Natural killer cell (primary cell): ENCODE results near the gene C5orf22. TPM values are rescaled to one million over a fixed set of nuclear protein-coding genes. Genes with fewer than 3 reads are reported as not detected.
"Not testable (repeated sequence)": the region's sequence is repeated elsewhere in the genome, so short reads cannot be mapped to it uniquely, and the experiment has no call there.

Experiments used
- ATAC-seq, 3 donors: fragments of 150-1000 bp in 2 of 3; fragments of 200-7000 bp in 1 of 3; cut with Tn5 transposase; 1 replicate in 1 of 3; 2 replicates in 2 of 3; pipeline ENCODE4 v1.10.0; 2021; ENCODE audit warnings: mild to moderate bottlenecking in 2 of 3, moderate library complexity in 2 of 3
- DNase-seq, 2 donors: peaks; one replicate each; pipeline versions ENCODE4 v3.0.0 to v3.0.0-alpha.2; 2013 to 2021; ENCODE audit warnings: mixed read lengths in 1 of 2
- H3K27ac ChIP-seq: one replicate; pipeline ENCODE4 v1.5.1; 2013; ENCODE audit warnings: mild to moderate bottlenecking, low read length
- H3K27me3 ChIP-seq: one replicate; pipeline ENCODE4 v1.6.1; 2013; ENCODE audit warnings: low read length; ENCODE audit not compliant: control insufficient read depth, insufficient read depth
- H3K36me3 ChIP-seq: one replicate; pipeline ENCODE4 v1.6.1; 2013; ENCODE audit warnings: low read length; ENCODE audit not compliant: control insufficient read depth, insufficient read depth
- H3K4me1 ChIP-seq: one replicate; pipeline ENCODE4 v1.6.1; 2013; ENCODE audit warnings: low read length; ENCODE audit not compliant: control insufficient read depth, insufficient read depth
- H3K4me3 ChIP-seq: one replicate; pipeline ENCODE4 v1.5.1; 2013; ENCODE audit warnings: low read length
- H3K9me3 ChIP-seq: one replicate; pipeline ENCODE4 v1.6.1; 2013; ENCODE audit warnings: low read length; ENCODE audit not compliant: control insufficient read depth, insufficient read depth
- H3K27ac Mint-ChIP-seq, 2 donors: one replicate each; pipeline ENCODE4 v1.8.0; 2022; ENCODE audit warnings: mild to moderate bottlenecking in 2 of 2, mixed read lengths in 2 of 2, moderate library complexity in 1 of 2
- H3K27me3 Mint-ChIP-seq, 2 donors: one replicate each; pipeline ENCODE4 v1.8.0; 2022; ENCODE audit warnings: low read depth in 2 of 2, mixed read lengths in 2 of 2
- H3K36me3 Mint-ChIP-seq: one replicate; pipeline ENCODE4 v1.8.0; 2022; ENCODE audit warnings: mixed read lengths
- H3K4me1 Mint-ChIP-seq, 2 donors: one replicate each; pipeline ENCODE4 v1.8.0; 2022; ENCODE audit warnings: mixed read lengths in 2 of 2
- H3K4me3 Mint-ChIP-seq: one replicate; pipeline ENCODE4 v1.8.0; 2022; ENCODE audit warnings: mild to moderate bottlenecking, moderate library complexity, mixed read lengths
- H3K9me3 Mint-ChIP-seq, 2 donors: one replicate each; pipeline ENCODE4 v1.8.0; 2022; ENCODE audit warnings: mixed read lengths in 2 of 2
- WGBS: methylation state at CpG from one replicate; pipeline ENCODE4 v1.1.7; 2013; ENCODE audit warnings: missing lambda C conversion rate; ENCODE audit not compliant: insufficient coverage; 5-methylcytosine and 5-hydroxymethylcytosine counted together
- intact Hi-C: fragments of 100-400 bp; cut with micrococcal nuclease; formaldehyde crosslinking; loops from one replicate; pipeline ENCODE4 v1.14.2; 2022
- total RNA-seq, 4 donors: library from RNA; stranded (reverse); fragments of 120-200 nt in 1 of 4; gene quantifications; one replicate each; pipeline versions ENCODE4 v1.2.3 to v1.2.4, GENCODE V29; 2013 to 2022
- TF ChIP-seq, protein P1 (sequence below): fragments of 200-600 bp; IDR thresholded peaks from one replicate; pipeline ENCODE4 v1.8.0; 2022; ENCODE audit warnings: antibody characterized with exemption

C5orf22 gene
- total RNA-seq, 3 donors from 2014 or later (not counting 1 experiment from before 2014, with no cell fraction given): 20.0 to 27.9 (median 21.4) TPM

- Histone ChIP-seq H3K27ac (no peak overlapping the region), H3K4me1 (no peaks in the 10 kb centered on the region), H3K36me3 (no peaks in the 10 kb centered on the region), H3K27me3 (no peaks in the 10 kb centered on the region), H3K4me3 (no peak overlapping the region), H3K9me3 (no peaks in the 10 kb centered on the region)
- Mint-ChIP-seq H3K27me3 (peaks cover 7% of the 10 kb centered on the region in 2 donors), H3K27ac (no peak overlapping the region), H3K4me3 (no peak overlapping the region), H3K9me3 (no peaks in the 10 kb centered on the region), H3K4me1 (no peaks in the 10 kb centered on the region), H3K36me3 (no peaks in the 10 kb centered on the region)
- no peak for DNase-seq
- WGBS: no CpG with 5 or more reads among the region's 1 CpG
- intact Hi-C loops: no loop called here
- no peak for ATAC-seq
- TF ChIP-seq, protein P1, sequence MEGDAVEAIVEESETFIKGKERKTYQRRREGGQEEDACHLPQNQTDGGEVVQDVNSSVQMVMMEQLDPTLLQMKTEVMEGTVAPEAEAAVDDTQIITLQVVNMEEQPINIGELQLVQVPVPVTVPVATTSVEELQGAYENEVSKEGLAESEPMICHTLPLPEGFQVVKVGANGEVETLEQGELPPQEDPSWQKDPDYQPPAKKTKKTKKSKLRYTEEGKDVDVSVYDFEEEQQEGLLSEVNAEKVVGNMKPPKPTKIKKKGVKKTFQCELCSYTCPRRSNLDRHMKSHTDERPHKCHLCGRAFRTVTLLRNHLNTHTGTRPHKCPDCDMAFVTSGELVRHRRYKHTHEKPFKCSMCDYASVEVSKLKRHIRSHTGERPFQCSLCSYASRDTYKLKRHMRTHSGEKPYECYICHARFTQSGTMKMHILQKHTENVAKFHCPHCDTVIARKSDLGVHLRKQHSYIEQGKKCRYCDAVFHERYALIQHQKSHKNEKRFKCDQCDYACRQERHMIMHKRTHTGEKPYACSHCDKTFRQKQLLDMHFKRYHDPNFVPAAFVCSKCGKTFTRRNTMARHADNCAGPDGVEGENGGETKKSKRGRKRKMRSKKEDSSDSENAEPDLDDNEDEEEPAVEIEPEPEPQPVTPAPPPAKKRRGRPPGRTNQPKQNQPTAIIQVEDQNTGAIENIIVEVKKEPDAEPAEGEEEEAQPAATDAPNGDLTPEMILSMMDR: no peak
These were observed 64.3 kb downstream of the C5orf22 start for GRCh38 chr5:31596354-31596753.

- Histone ChIP-seq H3K36me3 (no peaks in the 10 kb centered on the region), H3K9me3 (no peaks in the 10 kb centered on the region), H3K27ac (no peak overlapping the region), H3K4me3 (no peak overlapping the region), H3K4me1 (no peaks in the 10 kb centered on the region), H3K27me3 (no peaks in the 10 kb centered on the region)
- Mint-ChIP-seq H3K4me1 (no peaks in the 10 kb centered on the region), H3K9me3 (no peaks in the 10 kb centered on the region), H3K4me3 (no peak overlapping the region), H3K36me3 (no peaks in the 10 kb centered on the region), H3K27ac (no peak overlapping the region), H3K27me3 (peaks cover 0 to 2% of the 10 kb centered on the region in 2 donors)
- WGBS: 61% methylated on average over 5 of the region's 5 CpGs
- intact Hi-C loops: no loop called here
- DNase-seq (no peak), ATAC-seq (no peak)
- TF ChIP-seq, protein P1: no peak
These were observed 66.8 kb downstream of the C5orf22 start for GRCh38 chr5:31598640-31599611.

DNA sequence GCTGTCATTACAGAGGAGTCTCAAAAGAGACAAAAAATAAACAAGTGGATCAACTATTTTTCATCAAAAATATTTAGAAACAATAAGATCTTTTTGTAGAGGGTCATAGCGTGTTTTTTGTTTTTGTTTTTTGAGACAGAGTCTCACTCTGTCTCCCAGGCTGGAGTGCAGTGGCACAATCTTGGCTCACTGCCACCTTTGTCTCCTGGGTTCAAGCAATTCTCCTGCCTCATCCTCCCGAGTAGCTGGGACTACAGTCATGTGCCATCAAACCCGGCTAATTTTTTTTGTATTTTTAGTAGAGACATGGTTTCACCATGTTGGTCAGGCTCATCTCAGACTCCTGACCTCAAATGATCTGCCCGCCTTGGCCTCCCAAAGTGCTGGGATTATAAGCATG, 70.2 kb downstream of the C5orf22 start:
- ATAC-seq, H3K4me3 ChIP-seq, H3K4me3 Mint-ChIP-seq, H3K27ac Mint-ChIP-seq, intact Hi-C loops, H3K27me3 ChIP-seq, H3K4me1 ChIP-seq, H3K36me3 Mint-ChIP-seq, H3K9me3 Mint-ChIP-seq, H3K36me3 ChIP-seq, H3K9me3 ChIP-seq, DNase-seq, H3K27ac ChIP-seq, H3K4me1 Mint-ChIP-seq: not testable (repeated sequence)
- 93% methylated on average over 4 of the region's 4 CpGs for WGBS
- peaks cover 2 to 13% of the 10 kb centered on the region in 2 donors for H3K27me3 Mint-ChIP-seq

DNA sequence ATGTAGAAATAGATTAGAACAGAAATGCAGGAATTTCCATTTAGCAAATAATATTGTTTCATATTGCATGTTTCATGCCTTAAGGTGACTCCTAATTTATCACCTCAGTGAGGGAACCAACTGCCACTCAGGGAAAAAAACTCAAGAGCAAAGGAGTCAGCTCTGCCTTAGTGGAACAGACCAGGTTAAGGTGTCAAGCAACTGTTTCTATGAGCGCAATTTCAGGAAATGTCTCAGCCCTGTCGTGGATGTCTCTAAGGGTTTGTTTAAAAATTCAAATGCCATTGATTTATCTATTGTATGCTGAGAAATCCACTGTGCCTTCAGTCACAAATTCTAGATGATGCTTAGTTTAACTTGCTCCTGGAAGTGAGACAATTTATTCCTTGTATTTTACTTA, 72.1 kb downstream of the C5orf22 start:
- H3K27ac Mint-ChIP-seq: no peak overlapping the region
- no peak overlapping the region for H3K4me3 Mint-ChIP-seq
- intact Hi-C loops: no loop called here
- Histone ChIP-seq H3K9me3 (no peaks in the 10 kb centered on the region), H3K27me3 (no peaks in the 10 kb centered on the region), H3K27ac (no peak overlapping the region), H3K4me1 (no peaks in the 10 kb centered on the region), H3K4me3 (no peak overlapping the region), H3K36me3 (no peaks in the 10 kb centered on the region)
- no peaks in the 10 kb centered on the region for H3K9me3 Mint-ChIP-seq
- DNase-seq: no peak
- no peaks in the 10 kb centered on the region for H3K4me1 Mint-ChIP-seq
- peaks cover 0 to 20% of the 10 kb centered on the region in 2 donors for H3K27me3 Mint-ChIP-seq
- TF ChIP-seq, protein P1: no peak
- no peak for ATAC-seq
- 91% methylated on average over 2 of the region's 2 CpGs for WGBS
- H3K36me3 Mint-ChIP-seq: no peaks in the 10 kb centered on the region
